Stimulated activated naive CD8-positive, alpha-beta T cell treated with anti-CD3 and anti-CD28 coated beads, Interleukin-15, Interleukin-2, amounts not matched to agents 100 ng/mL and 50 ng/mL, for 24 hours (primary cell): Measurements from ENCODE around the gene CASD1.

Experiments
- H3K27ac Mint-ChIP-seq: one replicate; pipeline ENCODE4 v1.8.0; 2021; ENCODE audit warnings: mild to moderate bottlenecking, mixed read lengths
- H3K27me3 Mint-ChIP-seq: one replicate; pipeline ENCODE4 v1.8.0; 2021; ENCODE audit warnings: mixed read lengths
- H3K36me3 Mint-ChIP-seq: one replicate; pipeline ENCODE4 v1.8.0; 2021; ENCODE audit warnings: low read depth, mixed read lengths
- H3K4me1 Mint-ChIP-seq: one replicate; pipeline ENCODE4 v1.8.0; 2021; ENCODE audit warnings: low read depth, mixed read lengths
- H3K4me3 Mint-ChIP-seq: one replicate; pipeline ENCODE4 v1.8.0; 2021; ENCODE audit warnings: mild to moderate bottlenecking, mixed read lengths
- H3K9me3 Mint-ChIP-seq: one replicate; pipeline ENCODE4 v1.8.0; 2021; ENCODE audit warnings: mixed read lengths

The CASD1 gene

GRCh38 chr7:94588075-94588474, 78.5 kb downstream of the CASD1 start:
- Mint-ChIP-seq H3K4me3 (no peak overlapping the region), H3K9me3 (no peaks in the 10 kb centered on the region), H3K27me3 (no peaks in the 10 kb centered on the region), H3K4me1 (no peaks in the 10 kb centered on the region), H3K27ac (no peak overlapping the region), H3K36me3 (peaks cover 5% of the 10 kb centered on the region)

- no peaks in the 10 kb centered on the region for H3K27me3 Mint-ChIP-seq
- H3K4me1 Mint-ChIP-seq: peaks cover 2% of the 10 kb centered on the region
- H3K27ac Mint-ChIP-seq: no peak overlapping the region
- peaks cover 5% of the 10 kb centered on the region for H3K36me3 Mint-ChIP-seq
- H3K4me3 Mint-ChIP-seq: no peak overlapping the region
- H3K9me3 Mint-ChIP-seq: no peaks in the 10 kb centered on the region
These were observed 81.0 kb downstream of the CASD1 start for GRCh38 chr7:94590526-94591162.

- Mint-ChIP-seq H3K4me1 (peaks cover 6% of the 10 kb centered on the region), H3K4me3 (no peak overlapping the region), H3K36me3 (peaks cover 5% of the 10 kb centered on the region), H3K9me3 (no peaks in the 10 kb centered on the region), H3K27ac (no peak overlapping the region), H3K27me3 (no peaks in the 10 kb centered on the region)
These were observed 81.6 kb downstream of the CASD1 start for GRCh38 chr7:94591176-94591575.

DNA sequence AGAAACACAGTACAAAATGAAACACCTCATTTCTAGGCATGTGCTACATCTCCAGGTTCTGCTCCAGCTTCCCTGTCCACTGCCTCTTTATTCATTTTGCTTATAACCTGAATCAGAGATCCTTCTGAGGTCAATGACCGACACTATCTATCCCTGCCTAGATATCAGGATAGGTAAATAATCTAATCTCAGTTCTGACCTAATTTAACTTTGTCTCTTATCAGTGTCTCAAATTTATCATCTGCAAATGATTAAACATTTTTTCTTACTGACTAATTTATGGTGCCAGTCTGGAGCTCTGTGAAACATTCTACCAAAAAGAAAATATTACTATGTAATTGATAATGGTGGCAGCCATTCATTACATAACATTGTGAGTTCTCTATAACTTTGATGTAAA, 85.3 kb downstream of the CASD1 start:
- no peaks in the 10 kb centered on the region for H3K27me3 Mint-ChIP-seq
- H3K36me3 Mint-ChIP-seq: peaks cover 5% of the 10 kb centered on the region
- H3K4me1 Mint-ChIP-seq: peaks cover 8% of the 10 kb centered on the region
- H3K4me3 Mint-ChIP-seq: no peak overlapping the region
- H3K9me3 Mint-ChIP-seq: no peaks in the 10 kb centered on the region
- H3K27ac Mint-ChIP-seq: no peak overlapping the region

DNA sequence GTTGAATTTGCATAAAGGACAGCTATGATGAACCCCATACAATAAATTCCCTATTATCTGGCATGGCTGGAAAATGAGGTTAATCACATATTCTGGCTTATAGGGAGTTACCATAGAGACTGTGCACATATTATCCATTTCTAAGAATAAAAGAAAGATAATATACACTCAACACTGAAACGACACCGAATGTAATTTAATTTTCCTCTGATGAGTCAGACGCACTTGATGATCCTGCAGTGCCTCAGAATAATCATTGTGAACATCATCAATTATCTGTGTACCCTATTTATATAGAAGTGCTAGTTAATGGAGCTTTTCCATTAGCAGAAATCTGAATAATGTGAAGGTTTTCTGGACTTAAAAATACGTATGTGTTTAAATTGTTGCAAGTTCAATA, 86.1 kb downstream of the CASD1 start:
- Mint-ChIP-seq H3K4me3 (no peak overlapping the region), H3K27me3 (no peaks in the 10 kb centered on the region), H3K27ac (no peak overlapping the region), H3K4me1 (peaks cover 8% of the 10 kb centered on the region), H3K9me3 (no peaks in the 10 kb centered on the region), H3K36me3 (no peaks in the 10 kb centered on the region)

- no peaks in the 10 kb centered on the region for H3K27me3 Mint-ChIP-seq
- H3K4me1 Mint-ChIP-seq: peaks cover 8% of the 10 kb centered on the region
- no peaks in the 10 kb centered on the region for H3K36me3 Mint-ChIP-seq
- no peak overlapping the region for H3K4me3 Mint-ChIP-seq
- no peaks in the 10 kb centered on the region for H3K9me3 Mint-ChIP-seq
- no peak overlapping the region for H3K27ac Mint-ChIP-seq
These were observed 90.7 kb downstream of the CASD1 start for GRCh38 chr7:94600267-94600666.

DNA sequence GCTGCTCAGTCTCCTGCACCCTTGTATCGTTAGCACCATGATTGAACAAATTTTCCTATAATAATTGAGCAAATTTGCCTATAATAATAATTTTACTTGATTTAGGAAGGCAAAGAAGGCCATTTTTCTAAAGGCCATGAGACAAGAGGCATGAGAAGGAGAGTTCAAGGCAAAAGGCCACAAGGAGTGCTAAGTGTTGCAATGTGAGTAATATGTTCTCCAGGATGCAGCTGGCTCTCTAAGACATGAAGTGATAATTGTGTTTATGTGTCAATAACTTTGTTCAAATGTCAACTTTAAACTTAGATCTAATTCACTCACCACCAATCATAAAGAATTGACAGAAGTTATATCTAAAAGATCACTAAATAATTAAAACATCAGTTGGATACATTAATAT, 92.6 kb downstream of the CASD1 start:
- no peak overlapping the region for H3K27ac Mint-ChIP-seq
- H3K4me1 Mint-ChIP-seq: no peaks in the 10 kb centered on the region
- no peaks in the 10 kb centered on the region for H3K36me3 Mint-ChIP-seq
- peaks cover 2% of the 10 kb centered on the region for H3K27me3 Mint-ChIP-seq
- H3K9me3 Mint-ChIP-seq: peaks cover 4% of the 10 kb centered on the region
- H3K4me3 Mint-ChIP-seq: no peak overlapping the region

- Mint-ChIP-seq H3K27me3 (peaks cover 15% of the 10 kb centered on the region), H3K36me3 (no peaks in the 10 kb centered on the region), H3K4me1 (no peaks in the 10 kb centered on the region), H3K4me3 (no peak overlapping the region), H3K27ac (no peak overlapping the region), H3K9me3 (peaks cover 15% of the 10 kb centered on the region)
These were observed 95.4 kb downstream of the CASD1 start for GRCh38 chr7:94605031-94605430.
